HAP-1 (cell line): ENCODE results near the gene NAALADL2.
A peak's percentile ranks its signal among the peaks of the same experiment; 100 is the strongest.
"Not testable (repeated sequence)": the region's sequence is repeated elsewhere in the genome, so short reads cannot be mapped to it uniquely, and the experiment has no call there.

Source experiments
- DNase-seq, 2 experiments: peaks; one replicate each; pipeline ENCODE4 v3.0.0-alpha.2; 2016 to 2020; ENCODE audit warnings: low spot score in 2 of 2
- H3K27me3 ChIP-seq: fragments of 250-450 bp; sonication (Bioruptor Pico); 2 replicates; pipeline ENCODE4 v1.5.1; 2020; ENCODE audit warnings: low read depth, mild to moderate bottlenecking, moderate library complexity
- H3K36me3 ChIP-seq: fragments of 250-450 bp; sonication (Bioruptor Pico); replicated peaks from 2 replicates; pipeline ENCODE4 v1.5.1; 2020; ENCODE audit warnings: mild to moderate bottlenecking
- H3K4me1 ChIP-seq: fragments of 250-450 bp; sonication (Bioruptor Pico); 2 replicates; pipeline ENCODE4 v1.5.1; 2020; ENCODE audit warnings: mild to moderate bottlenecking
- H3K4me3 ChIP-seq: fragments of 250-450 bp; sonication (Bioruptor Pico); 2 replicates; pipeline ENCODE4 v1.5.1; 2020; ENCODE audit warnings: mild to moderate bottlenecking, moderate library complexity
- H3K9me3 ChIP-seq: fragments of 250-450 bp; sonication (Bioruptor Pico); 2 replicates; pipeline ENCODE4 v1.5.1; 2020; ENCODE audit warnings: mild to moderate bottlenecking, moderate library complexity
- in situ Hi-C: fragments of 300-500 bp; cut with MboI; formaldehyde crosslinking; loops from 3 replicates; pipeline ENCODE4 v1.14.3; 2020; ENCODE audit warnings: low sequenced_read_pairs, inconsistent platforms, mixed read lengths

The NAALADL2 gene

GRCh38 chr3:175606650-175607318 lies 747.6 kb downstream of the NAALADL2 start:
- Histone ChIP-seq H3K4me3 (no peak overlapping the region), H3K9me3 (no peaks in the 10 kb centered on the region), H3K4me1 (peaks cover 10% of the 10 kb centered on the region), H3K27me3 (no peaks in the 10 kb centered on the region), H3K36me3 (no peaks in the 10 kb centered on the region)
- no peak for DNase-seq
- in situ Hi-C loops = no loop called here

DNA sequence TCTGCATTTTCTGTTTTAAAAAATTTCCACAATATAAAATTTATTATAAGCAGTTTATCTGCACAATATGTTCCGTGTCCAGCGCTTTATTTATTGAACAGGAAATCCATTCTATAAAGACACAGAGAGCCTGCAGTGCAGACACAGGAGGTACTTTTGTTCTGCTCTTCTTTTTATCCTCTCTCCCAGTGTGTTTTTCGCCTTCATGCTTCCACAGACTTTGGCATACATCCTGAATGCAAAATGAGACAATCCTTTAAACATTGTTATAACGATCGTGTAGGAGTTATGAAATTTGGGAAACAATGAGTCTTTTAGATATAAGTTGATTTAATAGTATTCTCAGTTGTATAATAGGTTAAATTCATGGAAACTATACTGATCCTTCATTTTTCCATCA lies 749.2 kb downstream of the NAALADL2 start:
- DNase-seq = peak in 1 of 2 experiments; percentile 17
- Histone ChIP-seq H3K27me3 (no peaks in the 10 kb centered on the region), H3K4me1 (peaks cover 10% of the 10 kb centered on the region), H3K9me3 (no peaks in the 10 kb centered on the region), H3K36me3 (no peaks in the 10 kb centered on the region), H3K4me3 (no peak overlapping the region)
- in situ Hi-C loops = no loop called here

DNA sequence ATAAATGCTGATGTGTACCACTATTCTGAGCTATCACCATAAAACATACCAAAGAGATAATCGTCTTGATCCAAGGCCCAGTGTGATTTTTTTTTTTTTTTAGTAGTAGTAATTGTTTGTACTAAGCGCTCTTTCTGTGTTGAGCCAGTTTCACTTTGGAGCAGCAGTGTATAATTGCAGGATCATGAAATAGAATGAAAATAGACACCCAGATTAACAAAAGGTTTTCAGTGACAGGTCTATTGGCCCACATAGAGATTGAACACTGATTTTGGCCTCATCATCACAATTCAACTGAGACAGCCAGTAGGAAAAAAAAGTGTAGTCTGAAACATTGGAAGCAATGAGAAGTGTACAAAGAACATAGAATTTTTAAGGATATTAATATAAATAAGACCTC lies 749.8 kb downstream of the NAALADL2 start:
- peak in 1 of 2 experiments; percentile 41 for DNase-seq
- in situ Hi-C loops = no loop called here
- Histone ChIP-seq H3K9me3 (no peaks in the 10 kb centered on the region), H3K4me3 (no peak overlapping the region), H3K4me1 (peaks cover 10% of the 10 kb centered on the region), H3K27me3 (no peaks in the 10 kb centered on the region), H3K36me3 (no peaks in the 10 kb centered on the region)

- peaks cover 3% of the 10 kb centered on the region; the same call in 1 of the 2 replicates for H3K4me1 ChIP-seq
- no peak overlapping the region for H3K4me3 ChIP-seq
- H3K9me3 ChIP-seq = no peaks in the 10 kb centered on the region
- in situ Hi-C loops = no loop called here
- H3K36me3 ChIP-seq = no peaks in the 10 kb centered on the region
- H3K27me3 ChIP-seq = no peaks in the 10 kb centered on the region
- no peak for DNase-seq
These were observed 753.5 kb downstream of the NAALADL2 start for GRCh38 chr3:175612487-175613196.

GRCh38 chr3:175614107-175614506 lies 755.0 kb downstream of the NAALADL2 start:
- DNase-seq, H3K27me3 ChIP-seq, H3K4me3 ChIP-seq, H3K36me3 ChIP-seq, H3K9me3 ChIP-seq, in situ Hi-C loops, H3K4me1 ChIP-seq: not testable (repeated sequence)

GRCh38 chr3:175617247-175617646 lies 758.1 kb downstream of the NAALADL2 start:
- H3K4me3 ChIP-seq = no peak overlapping the region
- no peaks in the 10 kb centered on the region for H3K27me3 ChIP-seq
- no peak for DNase-seq
- in situ Hi-C loops = no loop called here
- H3K36me3 ChIP-seq = no peaks in the 10 kb centered on the region
- H3K4me1 ChIP-seq = no peaks in the 10 kb centered on the region
- H3K9me3 ChIP-seq = no peaks in the 10 kb centered on the region

DNA sequence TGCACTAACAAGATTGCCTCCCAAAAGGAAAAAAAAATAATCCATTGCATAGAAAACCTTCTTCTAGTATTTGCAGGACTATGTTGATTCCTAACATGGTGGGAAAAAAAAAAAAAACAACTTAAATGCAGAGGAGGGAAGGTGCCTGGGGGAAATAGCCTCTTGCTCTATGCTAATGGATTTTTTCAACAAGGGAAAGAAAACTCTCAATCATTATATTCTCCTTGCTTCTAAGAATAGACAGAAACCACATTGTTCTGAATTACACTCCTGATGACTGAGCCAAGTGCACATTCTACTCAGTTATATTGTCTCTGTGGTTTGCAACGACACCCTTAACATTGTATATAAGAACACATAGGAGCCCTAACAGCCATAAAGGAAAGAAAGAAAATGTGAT lies 760.2 kb downstream of the NAALADL2 start:
- H3K4me3 ChIP-seq = no peak overlapping the region
- no peaks in the 10 kb centered on the region for H3K36me3 ChIP-seq
- in situ Hi-C loops = no loop called here
- DNase-seq = peak in 1 of 2 experiments; percentile 15
- H3K4me1 ChIP-seq = no peaks in the 10 kb centered on the region
- no peaks in the 10 kb centered on the region for H3K27me3 ChIP-seq
- H3K9me3 ChIP-seq = no peaks in the 10 kb centered on the region

DNA sequence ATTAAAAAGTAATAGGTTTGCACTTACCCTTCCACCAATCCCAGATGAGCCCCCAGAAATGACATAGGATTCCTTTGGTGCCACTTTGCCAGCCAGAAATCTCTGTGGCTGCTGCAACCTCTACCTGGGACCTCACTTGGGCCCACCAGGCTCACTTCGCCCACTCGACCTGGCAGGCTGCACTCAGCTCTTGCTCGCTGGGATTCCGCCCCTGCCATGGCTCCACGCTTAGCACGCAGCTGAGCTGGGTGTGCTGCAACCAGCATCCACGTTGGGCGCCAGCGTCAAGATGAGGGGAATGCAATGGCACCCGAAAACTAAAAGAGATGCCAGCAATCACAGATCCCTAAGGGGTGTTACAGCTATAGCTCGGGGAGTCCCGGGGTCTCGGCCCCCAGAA lies 761.0 kb downstream of the NAALADL2 start:
- Histone ChIP-seq H3K4me3 (no peak overlapping the region), H3K36me3 (no peaks in the 10 kb centered on the region), H3K4me1 (no peaks in the 10 kb centered on the region), H3K27me3 (no peaks in the 10 kb centered on the region), H3K9me3 (no peaks in the 10 kb centered on the region)
- no peak for DNase-seq
- in situ Hi-C loops = no loop called here

- Histone ChIP-seq H3K27me3 (no peaks in the 10 kb centered on the region), H3K36me3 (no peaks in the 10 kb centered on the region), H3K9me3 (no peaks in the 10 kb centered on the region), H3K4me3 (no peak overlapping the region), H3K4me1 (no peaks in the 10 kb centered on the region)
- DNase-seq = no peak
- in situ Hi-C loops = no loop called here
These were observed 761.4 kb downstream of the NAALADL2 start for GRCh38 chr3:175620532-175620931.

- Histone ChIP-seq H3K4me3 (no peak overlapping the region), H3K27me3 (no peaks in the 10 kb centered on the region), H3K4me1 (no peaks in the 10 kb centered on the region), H3K9me3 (no peaks in the 10 kb centered on the region), H3K36me3 (no peaks in the 10 kb centered on the region)
- in situ Hi-C loops = no loop called here
- DNase-seq = no peak
These were observed 781.8 kb downstream of the NAALADL2 start for GRCh38 chr3:175640958-175641357.

DNA sequence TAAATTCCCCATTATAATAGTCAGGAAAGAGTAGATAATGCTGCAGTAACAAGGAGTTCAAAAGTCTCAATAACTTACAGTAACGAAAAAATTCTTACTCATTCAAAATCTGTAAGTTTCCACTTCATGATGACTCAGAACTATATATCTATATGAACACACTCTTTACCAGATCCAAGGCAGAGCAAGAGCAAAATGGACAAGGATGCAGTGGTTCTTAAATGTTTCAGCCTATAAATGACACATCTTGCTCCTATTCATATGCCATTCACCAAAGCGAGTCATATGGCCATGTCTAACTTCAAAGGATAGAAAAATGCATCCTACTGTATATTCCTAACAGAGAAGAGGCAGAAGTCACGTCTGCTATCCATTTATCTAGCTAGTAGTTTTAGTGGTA lies 787.7 kb downstream of the NAALADL2 start:
- H3K4me1 ChIP-seq = no peaks in the 10 kb centered on the region
- H3K36me3 ChIP-seq = no peaks in the 10 kb centered on the region
- DNase-seq = no peak
- no peaks in the 10 kb centered on the region for H3K9me3 ChIP-seq
- no peaks in the 10 kb centered on the region for H3K27me3 ChIP-seq
- H3K4me3 ChIP-seq = no peak overlapping the region
- in situ Hi-C loops = no loop called here

- Histone ChIP-seq H3K9me3 (no peaks in the 10 kb centered on the region), H3K4me3 (no peak overlapping the region), H3K36me3 (no peaks in the 10 kb centered on the region), H3K27me3 (no peaks in the 10 kb centered on the region), H3K4me1 (no peaks in the 10 kb centered on the region)
- in situ Hi-C loops = no loop called here
- DNase-seq = no peak
These were observed 789.8 kb downstream of the NAALADL2 start for GRCh38 chr3:175648899-175649298.

- in situ Hi-C loops = no loop called here
- no peak for DNase-seq
- Histone ChIP-seq H3K9me3 (no peaks in the 10 kb centered on the region), H3K4me3 (no peak overlapping the region), H3K27me3 (no peaks in the 10 kb centered on the region), H3K36me3 (no peaks in the 10 kb centered on the region), H3K4me1 (no peaks in the 10 kb centered on the region)
These were observed 792.6 kb downstream of the NAALADL2 start for GRCh38 chr3:175651716-175652115.

DNA sequence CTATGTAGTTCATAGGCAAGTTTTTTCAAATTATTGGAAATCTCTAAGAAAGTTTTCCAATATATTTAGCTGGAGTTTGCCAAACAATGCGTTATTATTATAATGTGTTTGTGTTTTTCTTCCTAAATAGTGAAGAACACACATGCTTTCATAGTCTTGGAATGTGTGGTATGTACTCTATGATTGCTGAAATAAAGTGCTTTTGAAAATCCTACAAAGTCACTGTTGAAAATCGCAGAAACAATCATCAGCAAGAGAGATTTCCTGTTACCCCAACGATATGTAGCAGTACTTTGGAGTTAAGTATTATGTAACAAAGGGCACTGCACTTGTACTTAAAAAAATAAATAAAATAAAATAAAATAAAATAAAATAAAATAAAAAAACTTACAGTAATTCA lies 796.2 kb downstream of the NAALADL2 start:
- Histone ChIP-seq H3K4me1 (no peaks in the 10 kb centered on the region), H3K36me3 (no peaks in the 10 kb centered on the region), H3K4me3 (no peak overlapping the region), H3K9me3 (no peaks in the 10 kb centered on the region), H3K27me3 (no peaks in the 10 kb centered on the region)
- DNase-seq = no peak
- in situ Hi-C loops = no loop called here
